Activated naive CD4-positive, alpha-beta T cell treated with anti-CD3 and anti-CD28 coated beads, Interleukin-2, amount 50 U/mL, for 16 hours (primary cell): ENCODE measurements around the gene CUZD1.

ENCODE experiments used
- DNase-seq: peaks from one replicate; pipeline ENCODE4 v3.0.0-alpha.2; 2020

The CUZD1 gene

GRCh38 chr10:122802282-122802681 is 43.4 kb downstream of the CUZD1 start:
- DNase-seq, result no peak

DNA sequence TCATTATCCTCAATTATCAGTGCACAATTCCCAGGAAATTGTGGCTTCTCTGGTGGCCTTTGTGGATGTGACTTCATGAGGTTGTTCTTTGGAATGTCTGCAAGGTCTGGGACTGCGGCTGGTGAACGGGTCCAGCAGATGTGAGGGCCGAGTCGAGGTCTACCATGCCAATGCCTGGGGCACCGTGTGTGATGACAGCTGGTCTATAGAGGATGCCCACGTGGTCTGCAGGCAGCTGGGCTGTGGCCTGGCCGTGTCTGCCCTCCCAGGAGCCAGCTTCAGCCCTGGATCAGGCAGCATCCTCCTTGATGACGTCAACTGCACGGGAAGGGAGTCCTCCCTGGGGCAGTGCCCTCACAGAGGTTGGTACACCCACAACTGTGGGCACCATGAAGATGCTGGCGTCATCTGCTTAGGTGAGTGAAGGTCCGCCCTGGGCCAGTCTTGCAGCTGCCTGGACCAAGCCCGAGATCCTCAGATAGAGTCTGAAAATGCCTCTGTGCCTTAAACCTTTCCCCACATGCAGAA is 46.9 kb downstream of the CUZD1 start:
- DNase-seq, result no peak

DNA sequence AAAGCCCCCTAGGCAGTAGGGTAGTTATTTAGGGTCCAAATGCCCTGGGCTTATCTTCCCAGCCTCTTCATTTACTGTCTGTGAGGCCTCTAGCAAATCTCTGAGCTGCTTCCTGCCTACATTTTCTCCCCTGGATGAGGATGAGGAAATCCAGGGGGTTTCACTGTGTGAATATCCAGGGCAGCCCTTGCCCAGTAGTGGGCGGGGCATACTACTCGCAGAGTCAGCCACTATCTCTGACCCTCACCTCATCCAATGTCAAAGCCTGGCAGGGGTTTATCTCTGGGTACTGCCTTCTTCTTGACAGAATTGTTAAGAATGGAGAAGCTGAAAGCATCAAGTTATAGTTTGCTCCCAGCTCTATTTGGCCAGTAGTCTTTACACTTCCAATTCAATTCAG is 48.9 kb downstream of the CUZD1 start:
- no peak for DNase-seq

DNA sequence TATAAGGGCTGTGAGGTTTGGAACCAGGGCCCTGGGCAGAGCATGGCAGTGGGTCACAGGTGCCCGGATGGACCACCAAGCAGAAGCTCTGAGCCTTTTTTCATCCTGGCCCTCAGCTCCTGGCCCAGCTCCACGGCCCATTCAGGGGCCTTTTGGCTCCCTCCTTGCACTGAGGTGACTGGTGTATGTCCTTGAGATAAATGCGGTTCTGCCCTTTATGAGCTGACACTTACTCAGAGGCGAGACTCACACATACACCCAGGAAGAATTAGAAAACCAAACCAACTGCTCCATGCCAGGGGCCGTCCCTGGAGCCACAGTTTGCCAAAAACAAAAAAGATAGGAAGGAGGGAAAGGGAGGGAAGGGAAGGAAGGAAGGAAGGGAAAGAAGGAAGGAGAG is 49.7 kb downstream of the CUZD1 start:
- no peak for DNase-seq

DNA sequence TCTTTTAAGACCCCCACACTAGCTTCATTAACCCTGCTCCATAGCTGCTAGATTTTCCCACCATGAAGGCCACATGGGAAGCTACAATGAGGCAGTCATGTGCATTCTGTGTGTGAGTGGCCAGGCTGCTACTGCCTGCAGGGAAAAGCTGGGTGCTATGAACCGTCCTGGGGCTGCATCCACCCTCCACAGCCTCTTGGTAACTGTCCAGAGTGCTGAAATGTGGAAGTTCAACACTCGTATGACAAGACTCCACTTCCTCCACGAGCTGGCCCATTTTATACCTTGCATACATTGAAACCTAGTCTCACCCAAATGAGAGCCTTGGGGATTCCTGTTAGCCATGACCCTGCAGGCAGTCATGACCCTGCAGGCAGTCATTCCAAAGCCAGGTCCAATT is 59.4 kb downstream of the CUZD1 start:
- DNase-seq, result no peak

GRCh38 chr10:122782911-122783310 is 62.7 kb downstream of the CUZD1 start:
- no peak for DNase-seq
